ENCODE data around the gene CFAP251. TPM values are rescaled to one million over a fixed set of nuclear protein-coding genes. Genes with fewer than 3 reads are reported as not detected.

Gene CFAP251
- total and polyA plus RNA-seq, 2 of the 13 experiments (the other 11 are each of a cell fraction or from before 2014, with no cell fraction given): 0.30 to 0.42 TPM

DNA sequence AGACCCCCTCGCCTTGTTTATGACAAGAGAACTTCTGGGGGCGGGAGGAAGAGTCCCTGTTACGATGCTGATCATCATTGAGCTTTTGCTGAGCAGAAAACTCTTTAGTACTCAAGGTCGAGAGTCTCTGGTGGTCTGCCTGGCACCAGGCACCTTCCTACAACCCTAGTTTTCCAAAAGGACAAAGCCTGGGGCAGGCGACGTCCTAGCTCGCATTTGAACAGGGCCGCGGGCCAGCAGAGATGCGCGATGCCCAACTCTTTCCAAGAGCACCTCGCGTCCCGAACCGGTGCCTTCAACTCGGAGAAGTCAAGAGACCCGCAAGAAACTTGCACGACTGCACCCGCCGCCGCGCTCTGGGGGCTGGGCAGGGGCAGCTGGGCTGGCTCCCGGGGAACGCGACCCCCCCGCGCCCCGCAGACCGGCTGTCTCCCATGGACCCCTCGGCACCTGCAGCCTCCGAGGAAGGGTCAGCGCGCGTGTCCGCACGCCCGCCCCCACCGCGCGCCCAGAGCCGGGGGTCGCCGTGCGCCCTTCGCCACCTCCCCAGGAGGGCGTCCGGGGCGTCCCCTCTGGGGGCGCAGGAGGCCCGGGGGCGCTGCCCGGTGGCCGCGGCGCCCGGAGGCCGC lies 102.9 kb downstream of the CFAP251 start:
- Histone ChIP-seq H3K27ac (ENCODE audit: extremely low read length, insufficient read depth, low read length) (no peak overlapping the region), H4K20me1 (ENCODE audit: insufficient read depth, low read length) (no peaks in the 10 kb centered on the region), H2AFZ (ENCODE audit: low read length) (peak overlapping the region; percentile 17), H3K4me1 (ENCODE audit: insufficient read depth, low read length) (peaks cover 36% of the 10 kb centered on the region), H3K9me3 (ENCODE audit: low read length) (no peaks in the 10 kb centered on the region), H3K4me3 (replicated peaks in 1 of 3; ENCODE audit: insufficient read depth in 1 of 3, low read depth in 2 of 3, low read length in 3 of 3) (peak overlapping the region; percentile 64 to 74 (median 70)), H3K4me2 (ENCODE audit: low read depth, low read length) (peak overlapping the region; percentile 95), H3K79me2 (ENCODE audit: insufficient read depth, low read length) (peaks cover 11% of the 10 kb centered on the region), H3K36me3 (replicated peaks in 1 of 2; ENCODE audit: control insufficient read depth in 1 of 2, insufficient read depth in 2 of 2, low read length in 2 of 2) (peaks cover 0 to 1% of the 10 kb centered on the region in 2 experiments; a peak in 1 of 5 replicates), H3K9ac (ENCODE audit: insufficient read depth, low read depth, low read length) (peak overlapping the region; percentile 43; the same call in 1 of the 2 replicates), H3K27me3 (ENCODE audit: control insufficient read depth in 1 of 2, insufficient read depth in 2 of 2, low read length in 2 of 2) (peaks cover 0 to 20% of the 10 kb centered on the region in 2 experiments; a peak in 2 of 5 replicates)
- intact Hi-C loops (cut with micrococcal nuclease; ENCODE audit: unreplicated experiment) (loop anchor here (10.0 kb wide), 1 partner anchor 107 kb away; the partner anchor contains the start of gene CFAP251), in situ Hi-C loops (cut with HindIII; ENCODE audit: extremely low pct_ligation_motif_present, low pct_unique_long_range_greater_than_20kb) (no loop called here)
- DNase-seq (ENCODE audit: low spot score) (no peak), ATAC-seq (no peak), FAIRE-seq (no peak)
- CTCF ChIA-PET (ENCODE audit: low intra/inter-chr PET ratio, low total read pairs): no interaction called here
- POLR2A ChIA-PET: interaction anchor here (1.5 kb wide), 1 partner anchor 17 kb away, joined by 4 read pairs; no protein-coding TSS in a partner anchor
- no TSS peak for BruUV-seq (replicated peaks)
- 0% methylated on average over 2 of the region's 57 CpGs for WGBS (ENCODE audit: low lambda C conversion rate)
- TF ChIP-seq KDM2A (CRISPR knock-in tag; IDR thresholded peaks at IDR 0.05; ENCODE audit: borderline replicate concordance, low read depth) (peak; percentile 46; the same call in 1 of the 2 replicates), YY1 (IDR thresholded peaks at IDR 0.05; ENCODE audit: insufficient read depth, insufficient replicate concordance, low read depth, low read length) (peak; percentile 3), ZBTB7B (CRISPR knock-in tag; IDR thresholded peaks at IDR 0.05) (0 out of 2 replicates have a peak, but pooled peaks have one; percentile 31), ZNF563 (CRISPR knock-in tag; IDR thresholded peaks at IDR 0.05) (peak; percentile 13; the same call in 1 of the 2 replicates), ZNF883 (CRISPR knock-in tag; IDR thresholded peaks at IDR 0.05; ENCODE audit: not compliant biosample characterization) (peak; percentile 51), ZNF770 (CRISPR knock-in tag; IDR thresholded peaks at IDR 0.05) (0 out of 2 replicates have a peak, but pooled peaks have one; percentile 32), ASH2L (IDR thresholded peaks at IDR 0.05; ENCODE audit: insufficient read length, low read depth, low read length) (peak; percentile 42), DMAP1 (CRISPR knock-in tag; IDR thresholded peaks at IDR 0.05) (no peak), ZNF451 (CRISPR knock-in tag; IDR thresholded peaks at IDR 0.05) (0 out of 2 replicates have a peak, but pooled peaks have one; percentile 19), NFYC (CRISPR knock-in tag; IDR thresholded peaks at IDR 0.05) (no peak), ZNF225 (CRISPR knock-in tag; IDR thresholded peaks at IDR 0.05) (0 out of 2 replicates have a peak, but pooled peaks have one; percentile 14), ZSCAN21 (CRISPR knock-in tag; IDR thresholded peaks at IDR 0.05; ENCODE audit: borderline replicate concordance) (0 out of 2 replicates have a peak, but pooled peaks have one; percentile 27), SALL2 (CRISPR knock-in tag; IDR thresholded peaks at IDR 0.05) (no peak), BCL6 (CRISPR knock-in tag; IDR thresholded peaks at IDR 0.05) (peak; percentile 20; the same call in 1 of the 2 replicates)
- TF ChIP-seq, protein P1, sequence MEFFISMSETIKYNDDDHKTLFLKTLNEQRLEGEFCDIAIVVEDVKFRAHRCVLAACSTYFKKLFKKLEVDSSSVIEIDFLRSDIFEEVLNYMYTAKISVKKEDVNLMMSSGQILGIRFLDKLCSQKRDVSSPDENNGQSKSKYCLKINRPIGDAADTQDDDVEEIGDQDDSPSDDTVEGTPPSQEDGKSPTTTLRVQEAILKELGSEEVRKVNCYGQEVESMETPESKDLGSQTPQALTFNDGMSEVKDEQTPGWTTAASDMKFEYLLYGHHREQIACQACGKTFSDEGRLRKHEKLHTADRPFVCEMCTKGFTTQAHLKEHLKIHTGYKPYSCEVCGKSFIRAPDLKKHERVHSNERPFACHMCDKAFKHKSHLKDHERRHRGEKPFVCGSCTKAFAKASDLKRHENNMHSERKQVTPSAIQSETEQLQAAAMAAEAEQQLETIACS (CRISPR knock-in tag; IDR thresholded peaks at IDR 0.05): 0 out of 2 replicates have a peak, but pooled peaks have one; percentile 25
- TF ChIP-seq, protein P2, sequence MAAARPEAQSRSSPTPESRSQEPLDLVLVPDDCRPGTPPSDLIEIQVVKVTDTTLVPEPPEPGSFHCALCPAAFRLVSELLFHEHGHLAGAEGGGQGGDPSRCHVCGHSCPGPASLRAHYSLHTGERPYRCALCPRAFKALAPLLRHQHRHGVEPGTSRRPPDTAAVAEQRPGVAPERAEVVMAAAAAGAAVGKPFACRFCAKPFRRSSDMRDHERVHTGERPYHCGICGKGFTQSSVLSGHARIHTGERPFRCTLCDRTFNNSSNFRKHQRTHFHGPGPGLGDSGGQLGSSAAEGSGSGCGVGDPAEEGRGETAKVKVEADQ (CRISPR knock-in tag; IDR thresholded peaks at IDR 0.05; ENCODE audit: borderline replicate concordance): peak; percentile 48; the same call in 1 of the 2 replicates
- TF ChIP-seq, protein P3, sequence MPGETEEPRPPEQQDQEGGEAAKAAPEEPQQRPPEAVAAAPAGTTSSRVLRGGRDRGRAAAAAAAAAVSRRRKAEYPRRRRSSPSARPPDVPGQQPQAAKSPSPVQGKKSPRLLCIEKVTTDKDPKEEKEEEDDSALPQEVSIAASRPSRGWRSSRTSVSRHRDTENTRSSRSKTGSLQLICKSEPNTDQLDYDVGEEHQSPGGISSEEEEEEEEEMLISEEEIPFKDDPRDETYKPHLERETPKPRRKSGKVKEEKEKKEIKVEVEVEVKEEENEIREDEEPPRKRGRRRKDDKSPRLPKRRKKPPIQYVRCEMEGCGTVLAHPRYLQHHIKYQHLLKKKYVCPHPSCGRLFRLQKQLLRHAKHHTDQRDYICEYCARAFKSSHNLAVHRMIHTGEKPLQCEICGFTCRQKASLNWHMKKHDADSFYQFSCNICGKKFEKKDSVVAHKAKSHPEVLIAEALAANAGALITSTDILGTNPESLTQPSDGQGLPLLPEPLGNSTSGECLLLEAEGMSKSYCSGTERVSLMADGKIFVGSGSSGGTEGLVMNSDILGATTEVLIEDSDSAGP (CRISPR knock-in tag; IDR thresholded peaks at IDR 0.05; ENCODE audit: borderline replicate concordance): 0 out of 2 replicates have a peak, but pooled peaks have one; percentile 35
